Duodenal mucosa (tissue), 2 donors: Measurements from ENCODE around the gene HIPK2.

Experiments used
- H3K27ac ChIP-seq: one replicate; pipeline ENCODE4 v1.7.0; 2013; ENCODE audit warnings: low read depth, low read length
- H3K27me3 ChIP-seq, 2 donors: one replicate each; pipeline ENCODE4 v1.7.0; 2013; ENCODE audit warnings: low read length in 2 of 2, control low read depth in 1 of 2; ENCODE audit not compliant: insufficient read depth in 2 of 2, control insufficient read depth in 1 of 2
- H3K36me3 ChIP-seq, 2 donors: one replicate each; pipeline ENCODE4 v1.7.0; 2013; ENCODE audit warnings: low read length in 2 of 2, control low read depth in 1 of 2; ENCODE audit not compliant: insufficient read depth in 2 of 2, control insufficient read depth in 1 of 2
- H3K4me1 ChIP-seq, 2 donors: one replicate each; pipeline ENCODE4 v1.7.0; 2013; ENCODE audit warnings: low read length in 2 of 2, control low read depth in 1 of 2; ENCODE audit not compliant: insufficient read depth in 2 of 2, control insufficient read depth in 1 of 2
- H3K4me3 ChIP-seq, 2 donors: one replicate each; pipeline ENCODE4 v1.7.0; 2013; ENCODE audit warnings: low read length in 2 of 2, low read depth in 1 of 2
- H3K9ac ChIP-seq, 2 donors: one replicate each; pipeline ENCODE4 v1.7.0; 2013; ENCODE audit warnings: low read length in 2 of 2, low read depth in 1 of 2
- H3K9me3 ChIP-seq, 2 donors: one replicate each; pipeline ENCODE4 v1.7.0; 2013; ENCODE audit warnings: low read length in 2 of 2, control low read depth in 1 of 2; ENCODE audit not compliant: control insufficient read depth in 1 of 2

Gene HIPK2

DNA sequence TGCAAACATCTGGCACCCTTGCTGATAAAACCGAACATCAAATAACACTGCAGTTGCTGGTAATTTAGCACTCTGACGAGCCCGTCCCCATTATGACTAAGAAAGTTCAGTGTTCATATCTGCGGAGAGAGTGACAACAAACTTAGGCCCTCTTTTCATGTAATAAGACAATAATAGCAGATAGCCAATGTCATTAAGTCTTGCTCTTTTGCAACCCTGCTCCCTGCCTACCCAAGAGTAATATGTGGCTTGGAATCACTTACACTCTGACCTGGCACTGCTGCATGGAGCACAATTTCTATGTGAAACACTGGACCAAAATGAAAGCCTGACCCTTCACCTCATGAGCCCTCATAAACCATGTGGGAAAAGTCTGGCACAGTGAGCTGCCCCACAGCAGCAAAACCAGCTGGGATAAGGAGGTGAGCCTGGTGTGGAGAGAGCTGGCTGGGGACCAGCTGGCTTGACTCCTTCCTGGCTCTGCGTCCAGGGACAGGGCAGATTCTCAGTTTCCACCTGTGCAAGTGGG, 86.5 kb downstream of the HIPK2 start:
- no peak overlapping the region for H3K9ac ChIP-seq
- peaks cover 10 to 12% of the 10 kb centered on the region in 2 donors for H3K36me3 ChIP-seq
- H3K9me3 ChIP-seq, result peaks cover 0 to 2% of the 10 kb centered on the region in 2 donors
- peak overlapping the region in 1 of 2 donors; percentile 11 for H3K4me3 ChIP-seq
- H3K27me3 ChIP-seq, result no peaks in the 10 kb centered on the region
- H3K27ac ChIP-seq, result no peak overlapping the region
- H3K4me1 ChIP-seq, result peaks cover 15 to 21% of the 10 kb centered on the region in 2 donors

DNA sequence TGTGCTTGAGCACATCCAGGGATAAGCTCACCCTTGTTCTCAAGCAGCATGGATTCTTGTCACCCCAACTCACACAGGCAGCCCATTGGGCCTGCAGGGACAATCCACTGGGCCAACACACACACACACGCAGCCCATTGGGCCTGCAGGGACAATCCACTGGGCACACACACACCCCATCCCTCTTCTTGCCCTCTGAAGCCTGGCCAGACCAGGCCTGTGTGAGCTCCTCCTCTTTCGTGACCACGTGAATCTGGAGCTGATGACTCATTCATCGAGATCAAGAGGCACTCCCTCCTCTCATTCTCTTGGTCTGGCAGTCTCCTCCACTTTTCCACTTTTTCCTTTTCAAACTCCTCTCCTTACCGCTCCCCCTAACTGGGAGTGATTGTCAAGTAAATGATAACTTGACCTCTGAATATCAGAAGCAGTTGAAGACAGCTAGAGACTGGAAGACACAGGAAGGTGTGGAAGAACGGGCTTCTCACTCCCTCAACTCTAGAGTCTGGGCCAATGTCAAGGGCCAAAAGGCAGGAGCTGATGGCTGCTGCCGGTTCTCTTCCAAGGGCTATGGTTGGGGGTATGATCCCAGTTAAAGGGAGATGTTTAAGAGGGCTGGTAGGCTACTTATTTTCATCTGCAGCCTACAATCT, 89.7 kb downstream of the HIPK2 start:
- no peak overlapping the region for H3K9ac ChIP-seq
- H3K4me1 ChIP-seq, result peaks cover 16 to 25% of the 10 kb centered on the region in 2 donors

DNA sequence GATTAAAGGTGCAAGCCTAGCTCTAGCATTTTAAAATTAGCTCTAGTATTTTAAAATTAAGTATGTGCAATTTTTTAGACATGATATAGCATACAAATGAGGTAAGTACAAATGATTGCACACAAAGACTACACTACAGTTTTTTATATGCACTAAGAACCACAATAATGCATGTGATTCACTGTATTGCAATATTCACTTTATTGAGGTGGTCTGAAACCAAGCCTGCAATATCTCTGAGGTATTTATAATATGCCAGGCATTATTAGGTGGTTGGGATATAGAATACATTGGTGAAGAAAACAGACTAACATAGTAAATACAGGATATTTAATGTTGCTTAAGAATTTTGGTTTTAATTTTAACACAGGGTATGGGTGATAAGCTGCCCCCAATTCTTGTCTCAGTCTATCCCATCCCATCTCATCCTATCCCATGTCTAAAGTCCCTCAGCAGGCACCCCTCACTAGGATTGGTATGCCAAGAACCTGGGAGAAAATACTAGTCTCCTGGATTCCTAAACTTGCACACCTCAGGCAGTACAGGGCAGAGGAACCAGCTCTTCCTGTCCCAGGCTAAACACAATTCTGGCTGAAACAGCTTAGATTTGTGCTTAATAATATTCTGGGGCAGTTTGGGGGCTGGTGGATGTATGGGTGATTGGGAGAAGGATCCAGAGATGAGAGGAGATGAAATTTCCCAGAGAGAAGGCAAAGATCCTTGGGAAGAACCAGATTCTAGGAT, 90.4 kb downstream of the HIPK2 start:
- peaks cover 0 to 13% of the 10 kb centered on the region in 2 donors for H3K9me3 ChIP-seq
- peaks cover 21 to 26% of the 10 kb centered on the region in 2 donors for H3K4me1 ChIP-seq
- H3K9ac ChIP-seq, result no peak overlapping the region

More for the DNA sequence above, 89.7 kb downstream of the HIPK2 start:
- H3K36me3 ChIP-seq, result peaks cover 9 to 10% of the 10 kb centered on the region in 2 donors
- H3K27me3 ChIP-seq, result no peaks in the 10 kb centered on the region
- no peak overlapping the region for H3K27ac ChIP-seq
- H3K4me3 ChIP-seq, result no peak overlapping the region
- H3K9me3 ChIP-seq, result peaks cover 0 to 13% of the 10 kb centered on the region in 2 donors

DNA sequence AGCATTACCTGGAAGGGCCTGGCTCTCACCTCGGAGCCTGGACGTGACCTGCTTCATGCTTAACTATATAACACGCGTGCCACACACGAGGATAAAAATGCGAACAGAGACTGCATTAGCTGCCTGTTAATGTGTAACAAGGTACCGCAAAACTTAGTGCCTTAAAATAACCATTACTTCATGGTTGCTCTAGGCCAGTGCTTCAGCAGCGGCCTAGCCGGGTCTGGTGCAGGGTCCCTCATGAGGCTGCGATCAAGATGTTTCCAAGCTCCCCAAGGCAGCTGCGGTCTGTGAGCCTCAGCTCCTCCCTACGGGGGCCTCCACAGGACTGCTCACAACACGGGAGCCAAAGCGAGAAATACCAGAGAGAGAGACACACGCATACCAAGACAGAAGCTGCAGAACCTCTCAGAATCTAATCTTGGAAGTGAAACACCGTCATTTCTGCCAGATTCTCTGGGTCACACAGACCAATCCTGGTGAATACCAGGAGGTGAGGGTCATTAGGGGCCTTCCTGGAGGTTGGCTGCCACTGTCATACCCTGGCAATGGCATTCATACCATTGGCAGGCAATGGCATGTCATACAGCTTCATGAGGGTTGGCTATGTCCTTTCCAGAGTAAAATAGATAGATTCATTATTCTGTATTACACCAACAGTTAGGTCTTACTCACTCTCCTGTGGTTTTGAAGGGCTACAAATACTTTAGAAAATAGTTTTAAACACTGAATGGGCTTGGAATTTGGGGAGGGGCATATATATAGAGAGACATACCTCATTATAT, 94.5 kb downstream of the HIPK2 start:
- Histone ChIP-seq H3K27me3 (no peaks in the 10 kb centered on the region), H3K36me3 (peaks cover 5 to 8% of the 10 kb centered on the region in 2 donors), H3K9me3 (peaks cover 0 to 13% of the 10 kb centered on the region in 2 donors), H3K4me1 (peaks cover 31 to 36% of the 10 kb centered on the region in 2 donors), H3K27ac (peak overlapping the region; percentile 58), H3K4me3 (no peak overlapping the region), H3K9ac (no peak overlapping the region)

More for the DNA sequence above, 90.4 kb downstream of the HIPK2 start:
- peaks cover 9 to 11% of the 10 kb centered on the region in 2 donors for H3K36me3 ChIP-seq
- no peak overlapping the region for H3K4me3 ChIP-seq
- H3K27ac ChIP-seq, result no peak overlapping the region
- H3K27me3 ChIP-seq, result no peaks in the 10 kb centered on the region

DNA sequence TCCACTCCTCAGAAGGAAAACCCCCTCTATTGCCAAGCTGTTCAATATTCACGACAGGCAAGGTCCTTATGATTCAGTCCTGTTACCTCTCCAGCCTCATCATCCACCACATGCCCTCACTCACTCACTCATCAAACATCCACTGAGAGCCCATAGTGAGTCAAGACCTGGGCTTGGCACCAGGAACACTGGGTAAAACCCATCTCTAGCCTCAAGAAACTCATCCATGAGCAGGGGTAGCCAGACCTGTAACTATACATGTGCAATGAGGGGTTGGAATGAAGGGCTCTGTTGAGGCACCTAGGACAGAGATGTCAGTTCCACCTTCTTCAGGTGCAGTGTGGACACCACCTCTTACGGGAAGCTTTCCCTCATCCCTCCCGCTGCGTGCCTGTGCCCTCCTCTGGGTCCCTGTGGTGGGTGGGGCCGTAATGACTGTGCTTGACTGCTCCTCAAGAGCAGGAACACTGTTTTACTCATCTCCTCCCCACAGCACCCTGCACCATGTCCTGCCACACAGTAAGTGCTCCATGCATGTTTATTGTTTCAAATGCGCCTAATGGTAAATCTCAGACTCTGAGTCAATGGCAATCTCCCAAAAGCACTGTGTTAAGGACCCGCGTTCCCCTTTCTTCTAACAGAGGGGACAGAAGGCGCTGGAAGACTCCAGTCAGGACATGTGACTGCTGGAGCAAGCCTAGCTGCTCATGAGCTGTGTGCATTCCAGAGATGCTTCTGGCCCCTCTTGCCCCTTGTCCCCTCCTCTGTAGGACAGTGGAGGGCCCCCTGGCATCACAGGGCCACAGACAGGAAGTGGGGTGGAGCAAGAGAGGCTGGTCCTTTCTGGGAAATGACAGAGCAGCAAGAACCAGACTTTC, 95.4 kb downstream of the HIPK2 start:
- H3K27me3 ChIP-seq, result no peaks in the 10 kb centered on the region
- peaks cover 31 to 36% of the 10 kb centered on the region in 2 donors for H3K4me1 ChIP-seq
- H3K4me3 ChIP-seq, result no peak overlapping the region
- peaks cover 0 to 13% of the 10 kb centered on the region in 2 donors for H3K9me3 ChIP-seq
- peak overlapping the region; percentile 58 for H3K27ac ChIP-seq
- H3K9ac ChIP-seq, result no peak overlapping the region
- peaks cover 3 to 5% of the 10 kb centered on the region in 2 donors for H3K36me3 ChIP-seq

DNA sequence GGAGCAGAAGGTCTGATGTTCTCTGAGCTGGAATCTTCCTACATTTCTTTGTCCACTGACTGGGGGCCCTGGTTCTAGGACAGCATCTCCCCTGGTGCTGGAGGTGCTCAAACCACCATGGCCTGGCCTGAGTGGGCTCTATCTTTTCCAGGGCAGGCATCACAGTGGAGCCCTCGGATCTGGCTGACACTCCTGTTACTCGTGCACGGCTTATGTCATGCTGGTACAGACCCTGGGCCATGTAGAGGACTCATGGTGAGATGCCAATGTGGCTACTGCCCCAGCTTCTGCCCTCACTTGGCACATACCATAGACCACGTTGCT, 96.0 kb downstream of the HIPK2 start:
- peaks cover 31 to 36% of the 10 kb centered on the region in 2 donors for H3K4me1 ChIP-seq
- H3K36me3 ChIP-seq, result peaks cover 3 to 5% of the 10 kb centered on the region in 2 donors
- H3K4me3 ChIP-seq, result no peak overlapping the region
- peaks cover 0 to 13% of the 10 kb centered on the region in 2 donors for H3K9me3 ChIP-seq
- no peaks in the 10 kb centered on the region for H3K27me3 ChIP-seq
- H3K27ac ChIP-seq, result no peak overlapping the region
- no peak overlapping the region for H3K9ac ChIP-seq

DNA sequence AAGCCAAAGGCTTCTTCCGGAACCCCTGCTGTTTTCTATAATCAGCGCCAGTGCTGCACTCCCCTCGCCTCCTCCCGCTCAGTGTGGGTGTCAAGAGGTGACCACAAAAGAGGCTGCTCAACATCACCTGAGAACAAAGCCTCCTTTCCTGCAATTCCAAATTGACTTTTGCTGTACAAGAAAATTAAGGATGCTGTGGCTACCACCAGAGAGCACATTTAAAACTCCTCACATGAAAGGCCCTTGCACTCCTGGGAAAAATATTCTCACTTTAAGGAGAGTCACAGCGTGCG, 96.4 kb downstream of the HIPK2 start:
- Histone ChIP-seq H3K4me1 (peaks cover 31 to 36% of the 10 kb centered on the region in 2 donors), H3K27me3 (no peaks in the 10 kb centered on the region), H3K4me3 (no peak overlapping the region), H3K27ac (no peak overlapping the region), H3K36me3 (peaks cover 3 to 5% of the 10 kb centered on the region in 2 donors), H3K9ac (no peak overlapping the region), H3K9me3 (peaks cover 0 to 12% of the 10 kb centered on the region in 2 donors)

DNA sequence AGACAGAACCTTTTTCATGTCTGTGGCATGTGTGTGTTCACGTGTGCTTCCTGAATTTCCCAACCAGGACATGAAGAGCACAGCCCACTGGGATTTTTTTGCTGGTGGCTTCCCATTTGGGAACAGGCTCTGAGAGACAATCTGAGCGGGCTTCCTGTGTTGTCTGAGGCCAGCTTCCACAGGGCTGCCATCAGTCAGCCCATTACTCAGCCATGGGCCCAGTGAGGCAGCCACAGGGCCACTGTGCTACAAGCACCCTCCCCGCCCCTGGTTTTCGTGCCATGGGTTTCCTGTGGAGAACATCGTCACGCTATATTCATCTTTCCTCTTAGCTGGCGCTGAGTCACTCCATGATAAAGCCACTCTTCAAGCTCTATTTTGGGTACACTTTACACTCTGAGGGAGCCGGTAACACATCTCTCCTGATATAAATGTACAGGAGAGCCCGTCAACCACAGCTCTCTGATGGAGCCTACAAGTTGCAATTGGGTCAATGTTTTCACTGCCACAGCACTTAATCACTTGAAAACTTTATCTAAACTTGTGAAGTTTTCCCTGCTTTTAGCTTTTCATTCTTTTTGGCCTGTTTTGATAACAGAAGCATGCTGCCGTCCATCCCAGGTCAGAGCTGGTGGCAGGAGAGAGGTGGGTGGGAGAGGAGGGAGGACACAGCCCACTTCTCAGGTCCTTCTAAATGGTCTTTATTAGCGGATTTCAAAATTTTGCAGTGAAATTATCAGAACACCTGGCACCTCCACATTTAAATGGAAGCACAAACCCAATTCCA, 96.9 kb downstream of the HIPK2 start:
- peaks cover 3 to 5% of the 10 kb centered on the region in 2 donors for H3K36me3 ChIP-seq
- H3K27ac ChIP-seq, result peak overlapping the region; percentile 46
- no peak overlapping the region for H3K4me3 ChIP-seq
- H3K27me3 ChIP-seq, result no peaks in the 10 kb centered on the region
- H3K9ac ChIP-seq, result peak overlapping the region in 1 of 2 donors; percentile 1
- peaks cover 0 to 6% of the 10 kb centered on the region in 2 donors for H3K9me3 ChIP-seq
- peaks cover 31 to 36% of the 10 kb centered on the region in 2 donors for H3K4me1 ChIP-seq
